ENCODE results near the gene PCGF2. TPM values are rescaled to one million over a fixed set of nuclear protein-coding genes. Genes with fewer than 3 reads are reported as not detected.

PCGF2 gene
- total and polyA plus RNA-seq, 10 of the 15 experiments (the other 5 are each of a cell fraction or from before 2014, with no cell fraction given): 2.7 to 35.6 (median 7.2) TPM

- TF ChIP-seq ZBTB4 (CRISPR knock-in tag; IDR thresholded peaks at IDR 0.05) (no peak), NBN (IDR thresholded peaks at IDR 0.05) (no peak), STAT3 (IDR thresholded peaks at IDR 0.05; ENCODE audit: low read depth, low read length) (no peak), NFXL1 (IDR thresholded peaks at IDR 0.05; ENCODE audit: borderline replicate concordance) (no peak), KAT2A (conservative IDR thresholded peaks at IDR 0.05; ENCODE audit: control insufficient read depth, low read depth, low read length) (no peak), KLF5 (IDR thresholded peaks at IDR 0.05; ENCODE audit: partially characterized antibody) (no peak), ZBED1 (IDR thresholded peaks at IDR 0.05; ENCODE audit: borderline replicate concordance) (peak; percentile 64; the same call in 1 of the 2 replicates), RUNX3 (IDR thresholded peaks at IDR 0.05; ENCODE audit: low read length) (peak; percentile 96), ETV6 (conservative IDR thresholded peaks at IDR 0.05 in 1 of 2, IDR thresholded peaks at IDR 0.05 in 1 of 2; ENCODE audit: borderline replicate concordance in 1 of 2, low read depth in 1 of 2) (peak in 1 of 2 experiments; percentile 79; a peak in 2 of 4 replicates), BHLHE40 (IDR thresholded peaks at IDR 0.05; ENCODE audit: borderline replicate concordance in 1 of 2, low read depth in 2 of 2, low read length in 1 of 2) (0 out of 4 replicates have a peak, but pooled peaks of 1 of the 2 experiments have one; percentile 11), ZNF24 (IDR thresholded peaks at IDR 0.05) (no peak), ZNF217 (IDR thresholded peaks at IDR 0.05) (no peak), IKZF2 (IDR thresholded peaks at IDR 0.05) (peak in 1 of 2 experiments; percentile 15; a peak in 1 of 4 replicates), BCL11A (IDR thresholded peaks at IDR 0.05; ENCODE audit: low read depth, low read length) (no peak), GABPA (IDR thresholded peaks at IDR 0.05; ENCODE audit: low read depth) (peak; percentile 73; the same call in 1 of the 2 replicates), MTA2 (IDR thresholded peaks at IDR 0.05; ENCODE audit: low read depth) (no peak), TARDBP (IDR thresholded peaks at IDR 0.05; ENCODE audit: borderline replicate concordance) (peak; percentile 79), ZZZ3 (IDR thresholded peaks at IDR 0.05; ENCODE audit: control insufficient read depth, insufficient read length, low read depth) (no peak), MYC (IDR thresholded peaks at IDR 0.05; ENCODE audit: insufficient read depth, insufficient read length, insufficient replicate concordance, low read length, severe bottlenecking) (no peak)
- TF ChIP-seq, protein P1, sequence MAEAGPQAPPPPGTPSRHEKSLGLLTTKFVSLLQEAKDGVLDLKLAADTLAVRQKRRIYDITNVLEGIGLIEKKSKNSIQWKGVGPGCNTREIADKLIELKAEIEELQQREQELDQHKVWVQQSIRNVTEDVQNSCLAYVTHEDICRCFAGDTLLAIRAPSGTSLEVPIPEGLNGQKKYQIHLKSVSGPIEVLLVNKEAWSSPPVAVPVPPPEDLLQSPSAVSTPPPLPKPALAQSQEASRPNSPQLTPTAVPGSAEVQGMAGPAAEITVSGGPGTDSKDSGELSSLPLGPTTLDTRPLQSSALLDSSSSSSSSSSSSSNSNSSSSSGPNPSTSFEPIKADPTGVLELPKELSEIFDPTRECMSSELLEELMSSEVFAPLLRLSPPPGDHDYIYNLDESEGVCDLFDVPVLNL (IDR thresholded peaks at IDR 0.05; ENCODE audit: low read depth, low read length): no peak
- TF ChIP-seq, protein P2, sequence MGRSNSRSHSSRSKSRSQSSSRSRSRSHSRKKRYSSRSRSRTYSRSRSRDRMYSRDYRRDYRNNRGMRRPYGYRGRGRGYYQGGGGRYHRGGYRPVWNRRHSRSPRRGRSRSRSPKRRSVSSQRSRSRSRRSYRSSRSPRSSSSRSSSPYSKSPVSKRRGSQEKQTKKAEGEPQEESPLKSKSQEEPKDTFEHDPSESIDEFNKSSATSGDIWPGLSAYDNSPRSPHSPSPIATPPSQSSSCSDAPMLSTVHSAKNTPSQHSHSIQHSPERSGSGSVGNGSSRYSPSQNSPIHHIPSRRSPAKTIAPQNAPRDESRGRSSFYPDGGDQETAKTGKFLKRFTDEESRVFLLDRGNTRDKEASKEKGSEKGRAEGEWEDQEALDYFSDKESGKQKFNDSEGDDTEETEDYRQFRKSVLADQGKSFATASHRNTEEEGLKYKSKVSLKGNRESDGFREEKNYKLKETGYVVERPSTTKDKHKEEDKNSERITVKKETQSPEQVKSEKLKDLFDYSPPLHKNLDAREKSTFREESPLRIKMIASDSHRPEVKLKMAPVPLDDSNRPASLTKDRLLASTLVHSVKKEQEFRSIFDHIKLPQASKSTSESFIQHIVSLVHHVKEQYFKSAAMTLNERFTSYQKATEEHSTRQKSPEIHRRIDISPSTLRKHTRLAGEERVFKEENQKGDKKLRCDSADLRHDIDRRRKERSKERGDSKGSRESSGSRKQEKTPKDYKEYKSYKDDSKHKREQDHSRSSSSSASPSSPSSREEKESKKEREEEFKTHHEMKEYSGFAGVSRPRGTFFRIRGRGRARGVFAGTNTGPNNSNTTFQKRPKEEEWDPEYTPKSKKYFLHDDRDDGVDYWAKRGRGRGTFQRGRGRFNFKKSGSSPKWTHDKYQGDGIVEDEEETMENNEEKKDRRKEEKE (IDR thresholded peaks at IDR 0.05): no peak
These were observed 19.8 kb downstream of the PCGF2 start (continued) for GRCh38 chr17:38728290-38728831.

Data from GM12878 (cell line).